HG03571 (cell line): ENCODE data around the gene CDH4.

Source experiments
- ATAC-seq: cut with Tn5 transposase; IDR thresholded peaks from one replicate; pipeline ENCODE4 v1.9.1; 2021; ENCODE audit not compliant: unreplicated experiment

Gene CDH4

DNA sequence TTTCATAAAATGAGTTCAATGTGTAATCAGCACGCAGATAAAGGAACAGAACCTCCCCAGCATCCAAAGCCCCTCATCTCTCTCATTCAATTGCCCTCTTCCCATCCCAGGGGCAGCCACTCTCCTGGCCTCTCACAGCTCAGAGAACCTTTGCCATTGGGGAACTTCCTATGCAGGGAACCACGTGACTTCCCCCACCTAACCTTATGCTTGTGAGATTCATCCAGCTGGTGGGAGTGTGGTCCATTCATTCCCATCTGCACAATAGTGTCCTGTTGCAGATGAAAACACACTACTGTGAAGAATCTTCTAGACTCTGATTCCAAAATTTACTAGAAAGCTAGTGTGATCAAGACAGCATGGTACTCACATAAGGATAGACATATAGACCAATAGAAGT, 299.3 kb downstream of the CDH4 start:
- ATAC-seq = no peak

- no peak for ATAC-seq
These were observed 302.6 kb downstream of the CDH4 start for GRCh38 chr20:61554617-61555016.

DNA sequence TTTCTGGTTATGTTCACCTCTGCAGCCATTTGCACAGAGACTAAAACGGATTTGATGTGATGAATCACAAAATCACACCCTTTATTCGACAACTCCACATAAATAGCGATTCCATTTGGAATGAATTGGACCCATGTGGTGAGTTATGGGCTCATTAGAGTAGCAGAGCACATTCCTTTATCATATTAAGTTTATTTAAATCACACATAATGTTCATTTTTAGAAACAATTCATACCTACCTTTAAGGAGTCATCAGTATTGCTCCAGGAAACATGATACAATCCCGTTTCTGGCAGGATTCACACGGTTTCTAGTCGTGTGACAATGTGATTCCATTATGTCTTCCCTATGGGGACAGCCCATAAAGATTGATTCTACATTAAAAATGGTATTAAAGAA, 303.5 kb downstream of the CDH4 start:
- no peak for ATAC-seq

DNA sequence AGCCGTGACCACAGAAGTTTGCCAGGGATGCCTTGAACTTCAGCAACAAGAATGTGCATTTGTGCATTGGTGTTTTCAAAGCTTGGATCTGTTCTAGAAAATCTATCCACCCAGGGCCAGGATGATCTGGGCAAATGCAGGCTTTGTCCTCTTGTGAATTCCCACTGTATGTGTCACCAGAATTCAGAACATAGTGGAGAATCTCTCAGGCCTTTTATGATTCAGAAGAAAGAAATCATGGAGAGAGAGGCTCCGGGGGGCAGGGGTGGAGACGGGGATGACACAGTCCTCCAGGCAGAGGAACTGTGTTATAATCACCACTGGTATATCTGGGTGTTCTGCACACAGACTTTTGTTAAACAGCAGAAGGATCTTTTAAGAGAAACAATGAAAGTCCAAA, 304.1 kb downstream of the CDH4 start:
- no peak for ATAC-seq

DNA sequence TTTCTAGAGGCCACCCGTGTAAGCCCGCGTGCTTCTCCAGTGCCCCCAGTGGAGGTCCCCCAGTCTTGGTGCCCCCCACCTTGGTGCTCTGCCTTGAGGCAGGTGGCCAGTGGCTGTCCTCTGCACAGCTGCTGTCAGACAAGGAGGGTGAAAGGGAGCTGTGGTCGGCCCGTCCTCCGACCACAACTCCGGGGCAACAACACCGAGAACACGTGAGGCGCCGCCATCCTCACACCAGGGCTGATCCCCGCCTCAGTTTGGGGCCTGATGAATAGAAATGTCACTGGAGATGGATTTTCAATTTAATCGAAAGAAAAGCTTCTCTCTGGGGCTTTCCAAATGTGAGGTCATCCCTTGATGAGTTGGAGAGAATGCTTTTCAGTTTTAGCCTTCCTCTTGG, 304.6 kb downstream of the CDH4 start:
- no peak for ATAC-seq

- ATAC-seq = no peak
These were observed 305.6 kb downstream of the CDH4 start for GRCh38 chr20:61557621-61558020.

DNA sequence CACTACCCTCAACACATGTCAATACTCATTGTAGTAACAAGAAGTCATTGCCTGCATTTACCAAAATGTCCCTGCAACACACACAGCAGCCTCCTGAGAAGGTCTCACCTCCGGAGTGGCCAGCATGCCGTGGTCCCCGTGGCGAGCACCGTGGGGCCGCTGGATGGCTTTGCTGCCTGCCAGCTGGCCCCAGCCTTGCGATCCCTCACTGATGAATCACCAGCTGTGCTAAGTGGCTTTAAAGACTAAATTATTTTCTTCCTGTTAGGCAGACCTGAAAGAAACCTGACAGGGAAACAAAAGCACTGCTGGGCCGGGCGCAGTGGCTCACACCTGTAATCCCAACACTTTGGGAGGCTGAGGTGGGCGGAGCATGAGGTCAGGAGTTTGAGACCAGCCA, 306.7 kb downstream of the CDH4 start:
- ATAC-seq = no peak

GRCh38 chr20:61559706-61560315, 307.8 kb downstream of the CDH4 start:
- no peak for ATAC-seq

DNA sequence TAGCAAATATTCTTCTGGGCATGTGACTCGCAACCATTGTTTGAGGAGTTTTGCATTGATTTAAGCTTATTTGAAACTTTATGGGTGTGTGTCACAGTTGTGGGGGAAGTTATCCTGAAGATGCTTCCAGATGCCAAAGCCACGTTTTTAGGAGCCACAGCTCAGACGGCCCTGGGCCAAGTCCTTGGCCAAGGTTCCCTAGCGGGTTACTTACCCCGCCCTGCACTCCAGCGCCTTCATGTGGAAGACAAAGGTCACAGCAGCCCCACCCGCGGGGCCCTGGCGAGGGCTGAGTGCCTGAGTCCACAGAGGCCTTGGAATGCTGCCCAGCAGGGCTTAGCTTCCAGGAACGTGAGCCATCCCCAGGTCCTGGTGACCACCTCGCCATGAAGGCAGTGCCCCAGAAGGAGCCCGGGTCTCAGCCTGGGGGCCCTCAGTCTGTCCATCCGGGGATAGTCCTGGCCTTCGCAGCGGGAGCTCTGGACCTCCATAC, 308.3 kb downstream of the CDH4 start:
- ATAC-seq = no peak

GRCh38 chr20:61561111-61561830, 309.2 kb downstream of the CDH4 start:
- no peak for ATAC-seq

DNA sequence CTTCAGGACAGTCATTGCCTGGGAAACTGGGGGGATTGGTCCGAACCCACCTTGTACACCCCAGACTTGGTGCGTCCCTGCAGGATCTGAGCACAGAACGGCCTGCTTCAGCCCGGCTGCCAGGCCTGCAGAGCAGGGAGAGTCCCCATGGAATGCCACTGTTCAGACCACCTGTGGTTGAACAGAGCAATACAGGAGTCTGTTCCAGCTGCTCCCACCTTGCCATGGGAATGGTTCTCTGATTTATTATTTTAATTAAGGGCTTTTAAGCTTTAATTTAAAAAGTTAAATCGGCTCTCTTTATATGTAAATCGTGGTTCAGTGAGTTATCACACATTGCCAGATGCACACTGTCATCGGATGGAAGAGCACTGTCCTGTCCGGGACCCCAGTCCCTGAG, 310.4 kb downstream of the CDH4 start:
- no peak for ATAC-seq

- no peak for ATAC-seq
These were observed 310.9 kb downstream of the CDH4 start for GRCh38 chr20:61562897-61563504.

DNA sequence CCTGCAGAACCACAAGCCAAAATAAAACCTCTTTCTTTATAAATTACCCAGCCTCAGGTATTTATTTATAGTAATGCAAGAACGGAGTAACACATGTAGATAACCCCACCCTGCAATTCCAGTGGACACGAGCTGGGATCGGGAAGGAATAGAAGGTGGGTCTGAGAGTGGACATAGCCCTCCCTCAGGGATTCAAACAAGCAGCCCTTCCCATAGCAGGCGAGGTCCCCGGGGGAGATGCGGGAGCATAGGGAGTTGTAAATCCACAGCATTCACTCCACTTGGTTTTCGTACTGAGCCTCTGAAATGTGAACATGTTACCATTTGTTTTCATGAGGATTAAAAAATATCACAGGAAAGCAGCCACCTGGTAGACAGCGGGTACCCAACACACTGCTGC, 312.6 kb downstream of the CDH4 start:
- ATAC-seq = no peak

DNA sequence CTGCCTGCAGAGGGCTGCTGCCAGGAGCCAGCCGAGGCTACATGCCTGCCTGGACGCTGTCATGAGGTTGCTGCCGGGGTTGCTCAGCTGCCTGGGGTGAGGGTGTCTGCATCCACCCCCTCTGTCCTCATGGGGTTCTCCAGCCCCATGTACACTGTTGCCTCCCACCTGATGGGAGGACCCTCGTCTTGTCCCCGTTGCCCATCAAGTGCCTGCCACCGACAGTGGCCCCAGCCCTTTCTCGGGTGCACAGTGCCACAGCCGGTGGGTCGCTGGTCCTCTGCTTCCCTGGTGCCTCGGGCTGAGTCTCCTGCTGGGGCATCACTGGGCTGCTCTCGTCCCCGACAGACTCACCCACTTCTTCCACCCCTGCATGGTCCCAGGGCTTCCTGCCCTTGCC, 313.7 kb downstream of the CDH4 start:
- no peak for ATAC-seq

DNA sequence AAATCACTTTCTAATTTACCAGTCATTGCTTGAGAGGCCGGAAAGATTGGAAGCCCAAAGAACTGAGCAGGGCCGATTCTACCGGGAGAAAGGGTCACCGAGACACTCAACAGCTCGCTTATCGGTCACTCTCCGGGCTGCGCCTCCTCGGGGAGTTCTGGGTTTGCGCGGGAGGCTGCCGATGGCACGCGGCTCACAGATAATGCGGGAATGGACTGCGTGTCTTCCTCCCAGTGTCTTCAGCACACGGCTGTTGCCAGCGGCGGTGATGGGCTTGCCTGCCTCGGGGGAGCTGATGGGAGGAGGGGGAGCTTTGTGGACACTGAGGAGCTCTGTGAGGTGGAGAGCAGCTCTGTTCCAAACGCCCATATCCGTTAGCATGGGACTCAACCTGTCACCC, 314.6 kb downstream of the CDH4 start:
- no peak for ATAC-seq

DNA sequence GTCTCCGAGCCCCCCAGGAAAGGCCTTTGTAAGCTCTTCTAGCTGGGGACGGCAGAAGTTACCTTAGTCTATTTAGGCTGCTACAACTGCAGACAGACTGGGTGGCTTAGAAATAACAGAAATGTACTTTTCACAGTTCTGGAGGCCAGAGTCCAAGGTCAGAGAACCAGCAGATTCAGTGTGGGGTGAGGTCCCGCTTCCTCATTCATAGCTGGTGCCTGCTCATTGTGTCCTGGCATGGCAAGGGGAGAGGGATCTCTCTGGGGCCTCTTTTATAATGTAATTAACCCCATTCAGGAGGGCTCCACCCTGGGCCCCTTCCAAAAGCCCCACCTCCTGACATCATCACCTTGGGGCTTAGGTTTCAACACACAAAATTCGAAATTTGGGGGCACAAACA, 315.1 kb downstream of the CDH4 start:
- no peak for ATAC-seq

GRCh38 chr20:61569825-61570224, 317.8 kb downstream of the CDH4 start:
- no peak for ATAC-seq

DNA sequence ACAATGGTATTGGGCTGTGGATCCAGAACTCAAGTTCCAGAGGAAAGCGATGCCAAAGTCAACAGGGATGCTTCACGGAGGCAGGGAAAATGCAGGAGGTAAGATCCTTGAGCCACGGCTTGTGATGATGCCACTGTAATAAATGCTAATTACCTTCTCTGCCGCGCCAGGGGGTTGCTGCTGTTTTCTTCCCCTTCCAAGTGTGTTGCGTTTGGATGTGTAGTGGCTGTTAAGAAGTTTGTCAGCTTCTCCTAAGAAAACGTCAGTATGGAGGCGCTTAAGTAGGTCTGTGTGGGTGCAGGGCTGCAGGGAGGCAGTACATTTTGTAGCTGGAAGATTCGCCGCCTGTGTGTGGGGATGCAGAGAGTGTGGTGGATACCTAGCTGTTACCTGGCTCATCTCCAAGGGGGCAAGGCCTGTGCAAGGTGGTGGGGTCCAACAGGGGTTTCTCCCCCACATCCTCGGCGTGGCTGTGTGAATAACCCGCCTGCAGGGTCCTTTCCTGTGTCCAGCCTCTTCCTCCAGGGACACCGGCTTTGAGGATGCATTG, 318.7 kb downstream of the CDH4 start:
- ATAC-seq = no peak

DNA sequence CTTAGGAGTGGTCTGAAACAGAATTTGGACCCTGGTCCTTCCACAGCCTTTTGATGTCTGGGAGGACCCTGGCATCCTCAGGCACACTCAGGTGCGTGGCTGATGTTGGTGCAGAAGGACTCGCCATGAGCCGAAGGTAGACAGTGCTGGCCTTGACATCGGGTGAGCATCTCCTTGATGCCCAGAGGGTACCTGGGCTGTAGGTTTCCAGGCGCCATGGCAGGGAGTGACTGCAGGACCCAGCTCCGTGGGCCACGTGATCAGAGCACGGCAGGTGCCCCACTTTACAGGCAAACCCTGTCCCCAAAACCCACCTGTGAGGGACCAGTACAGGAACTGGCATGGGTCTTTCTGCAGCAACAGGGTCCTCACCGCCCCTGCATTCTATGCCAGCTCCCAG, 319.2 kb downstream of the CDH4 start:
- no peak for ATAC-seq

- no peak for ATAC-seq
These were observed 320.1 kb downstream of the CDH4 start for GRCh38 chr20:61571916-61572711.

DNA sequence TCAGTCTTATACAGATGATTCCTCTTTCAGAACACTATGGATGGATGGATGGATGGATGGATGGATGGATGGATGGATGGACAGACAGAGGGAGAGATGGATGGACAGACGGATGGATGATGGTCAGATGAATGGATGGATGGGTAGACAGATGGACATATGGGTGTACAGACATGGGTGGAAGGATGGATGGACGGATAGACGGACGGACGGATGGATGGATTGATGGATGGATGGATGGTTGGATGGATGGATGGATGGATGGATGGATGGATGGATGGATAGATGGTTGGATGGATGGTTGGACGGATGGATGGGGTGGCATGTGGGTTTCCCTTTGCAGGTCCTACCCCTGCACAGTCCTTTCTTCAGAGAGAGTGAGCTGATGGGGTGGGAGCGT, 320.7 kb downstream of the CDH4 start:
- ATAC-seq = no peak
